Erythroblast (primary cell): ENCODE measurements around the gene NOTCH2NLA.
"Not testable (repeated sequence)": the region's sequence is repeated elsewhere in the genome, so short reads cannot be mapped to it uniquely, and the experiment has no call there.

Source experiments
- GATA1 ChIP-seq: IDR thresholded peaks from 2 replicates; pipeline ENCODE4 v1.6.1; 2011; ENCODE audit warnings: low read depth, mild to moderate bottlenecking, control low read depth, low read length, moderate library complexity
- POLR2A ChIP-seq: IDR thresholded peaks from 2 replicates; pipeline ENCODE4 v1.6.1; 2011; ENCODE audit warnings: mild to moderate bottlenecking, low read length

- TF ChIP-seq POLR2A, GATA1: not testable (repeated sequence)
These were observed 54.3 kb downstream of the NOTCH2NLA start for GRCh38 chr1:146174531-146174930.
